Measurements from ENCODE around the gene GPR39. TPM values are rescaled to one million over a fixed set of nuclear protein-coding genes. Genes with fewer than 3 reads are reported as not detected.

The GPR39 gene
- total RNA-seq, 1 donor from 2014 or later: 0.20 TPM

DNA sequence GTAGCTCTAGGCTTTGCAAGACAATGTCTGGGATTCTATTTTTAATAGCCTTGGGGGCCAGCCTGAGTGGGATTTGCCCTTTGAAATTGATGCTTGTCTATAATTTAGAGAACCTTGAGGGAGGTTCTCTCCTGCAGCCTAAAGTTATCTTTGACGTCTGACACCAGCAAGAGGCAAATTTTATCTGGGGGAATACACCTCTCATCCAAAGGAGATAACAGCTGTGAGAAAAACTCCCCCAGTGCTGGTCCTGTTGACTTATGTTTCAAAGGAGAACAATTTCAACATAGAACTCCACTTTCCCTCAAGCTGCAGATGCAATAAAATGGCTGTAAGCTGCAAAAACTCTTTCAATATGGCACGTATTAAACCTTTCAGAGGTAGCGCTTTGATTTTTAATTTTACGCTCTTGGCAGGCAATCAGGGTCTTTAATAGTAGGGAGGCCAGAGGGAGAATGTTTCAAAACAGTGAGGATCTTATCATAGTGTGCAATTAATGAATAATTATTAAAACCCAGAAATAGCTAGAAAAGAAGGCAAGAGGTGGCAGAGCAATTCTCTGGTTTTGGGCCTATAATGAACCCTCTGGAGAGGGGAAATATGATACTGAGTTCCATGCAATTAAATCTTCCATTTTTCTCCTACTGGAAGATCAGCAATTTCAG is 191.0 kb downstream of the GPR39 start:
- Mint-ChIP-seq H3K27ac (ENCODE audit: unreplicated experiment) (no peak overlapping the region), H3K4me3 (ENCODE audit: unreplicated experiment) (no peak overlapping the region), H3K36me3 (ENCODE audit: low read depth) (no peaks in the 10 kb centered on the region), H3K9me3 (ENCODE audit: low read depth) (no peaks in the 10 kb centered on the region), H3K27me3 (ENCODE audit: low read depth) (peaks cover 16% of the 10 kb centered on the region), H3K4me1 (ENCODE audit: low read depth) (no peaks in the 10 kb centered on the region)
- DNase-seq (ENCODE audit: low spot score): no peak
- TF ChIP-seq, protein P1, sequence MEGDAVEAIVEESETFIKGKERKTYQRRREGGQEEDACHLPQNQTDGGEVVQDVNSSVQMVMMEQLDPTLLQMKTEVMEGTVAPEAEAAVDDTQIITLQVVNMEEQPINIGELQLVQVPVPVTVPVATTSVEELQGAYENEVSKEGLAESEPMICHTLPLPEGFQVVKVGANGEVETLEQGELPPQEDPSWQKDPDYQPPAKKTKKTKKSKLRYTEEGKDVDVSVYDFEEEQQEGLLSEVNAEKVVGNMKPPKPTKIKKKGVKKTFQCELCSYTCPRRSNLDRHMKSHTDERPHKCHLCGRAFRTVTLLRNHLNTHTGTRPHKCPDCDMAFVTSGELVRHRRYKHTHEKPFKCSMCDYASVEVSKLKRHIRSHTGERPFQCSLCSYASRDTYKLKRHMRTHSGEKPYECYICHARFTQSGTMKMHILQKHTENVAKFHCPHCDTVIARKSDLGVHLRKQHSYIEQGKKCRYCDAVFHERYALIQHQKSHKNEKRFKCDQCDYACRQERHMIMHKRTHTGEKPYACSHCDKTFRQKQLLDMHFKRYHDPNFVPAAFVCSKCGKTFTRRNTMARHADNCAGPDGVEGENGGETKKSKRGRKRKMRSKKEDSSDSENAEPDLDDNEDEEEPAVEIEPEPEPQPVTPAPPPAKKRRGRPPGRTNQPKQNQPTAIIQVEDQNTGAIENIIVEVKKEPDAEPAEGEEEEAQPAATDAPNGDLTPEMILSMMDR (IDR thresholded peaks at IDR 0.05): no peak

DNA sequence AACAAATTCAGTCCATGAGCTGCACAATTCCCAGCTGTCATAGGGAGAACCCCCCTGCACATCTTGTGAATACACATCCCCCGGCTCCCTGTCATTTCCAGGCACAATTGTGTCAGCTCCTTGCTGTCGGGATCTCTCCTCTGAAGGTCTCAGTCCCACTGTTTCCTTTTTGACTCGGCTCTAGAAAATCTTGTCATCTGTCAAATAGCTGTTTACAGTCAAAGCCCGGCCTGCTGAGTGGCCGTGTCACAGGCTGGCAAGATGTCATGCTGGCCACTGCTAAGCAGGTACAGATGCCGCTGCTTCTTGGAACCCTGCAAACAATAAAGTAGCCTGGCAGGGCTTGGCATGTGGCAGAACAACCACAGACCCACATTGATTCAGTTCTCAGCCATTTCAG is 191.7 kb downstream of the GPR39 start:
- Mint-ChIP-seq H3K4me1 (ENCODE audit: low read depth) (no peaks in the 10 kb centered on the region), H3K9me3 (ENCODE audit: low read depth) (no peaks in the 10 kb centered on the region), H3K27me3 (ENCODE audit: low read depth) (peaks cover 16% of the 10 kb centered on the region), H3K27ac (ENCODE audit: unreplicated experiment) (no peak overlapping the region), H3K36me3 (ENCODE audit: low read depth) (no peaks in the 10 kb centered on the region), H3K4me3 (ENCODE audit: unreplicated experiment) (no peak overlapping the region)
- TF ChIP-seq, protein P1 (IDR thresholded peaks at IDR 0.05): no peak
- DNase-seq (ENCODE audit: low spot score): no peak

DNA sequence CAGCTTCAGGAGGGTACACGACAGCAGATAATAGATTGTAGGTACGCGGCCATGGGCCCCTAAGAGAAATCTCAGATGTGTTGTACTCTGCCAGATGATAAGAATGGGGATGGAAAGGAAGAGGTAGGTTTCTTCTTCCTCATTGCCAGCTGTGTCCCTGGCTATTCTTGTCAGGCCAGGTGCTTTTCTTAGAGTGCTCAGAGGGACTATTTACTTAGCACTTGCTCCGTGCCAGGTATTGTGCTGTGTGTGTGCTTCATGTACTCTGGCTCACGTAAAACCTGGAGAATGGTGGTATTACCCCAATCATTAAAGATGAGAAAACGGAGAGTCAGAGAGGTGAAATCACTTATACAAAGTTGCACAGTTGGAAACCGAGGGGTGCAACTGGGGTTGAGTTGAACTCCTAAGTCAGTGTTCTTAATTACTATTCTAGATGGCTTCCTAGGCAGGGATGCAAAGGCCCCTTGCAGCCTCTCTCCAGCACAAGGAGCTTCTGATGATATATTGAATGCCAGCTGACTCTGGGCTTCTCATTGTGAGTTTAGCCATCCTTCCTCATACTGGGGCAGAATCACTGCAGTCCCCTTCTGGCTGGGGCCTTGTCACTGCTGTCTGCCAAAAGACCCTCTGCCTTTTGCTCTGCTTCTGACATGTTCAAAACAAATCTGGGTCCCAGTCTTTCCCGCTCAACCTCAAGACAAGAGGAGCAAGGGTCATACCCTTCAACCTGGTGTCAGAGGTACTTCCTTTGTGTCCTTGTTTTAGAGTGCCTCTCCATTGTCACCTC is 192.7 kb downstream of the GPR39 start:
- no peak for DNase-seq (ENCODE audit: low spot score)
- no peaks in the 10 kb centered on the region for H3K9me3 Mint-ChIP-seq (ENCODE audit: low read depth)
- H3K36me3 Mint-ChIP-seq (ENCODE audit: low read depth): no peaks in the 10 kb centered on the region
- TF ChIP-seq, protein P1 (IDR thresholded peaks at IDR 0.05): no peak
- H3K27me3 Mint-ChIP-seq (ENCODE audit: low read depth): peaks cover 15% of the 10 kb centered on the region
- no peak overlapping the region for H3K4me3 Mint-ChIP-seq (ENCODE audit: unreplicated experiment)
- no peak overlapping the region for H3K27ac Mint-ChIP-seq (ENCODE audit: unreplicated experiment)
- no peaks in the 10 kb centered on the region for H3K4me1 Mint-ChIP-seq (ENCODE audit: low read depth)

DNA sequence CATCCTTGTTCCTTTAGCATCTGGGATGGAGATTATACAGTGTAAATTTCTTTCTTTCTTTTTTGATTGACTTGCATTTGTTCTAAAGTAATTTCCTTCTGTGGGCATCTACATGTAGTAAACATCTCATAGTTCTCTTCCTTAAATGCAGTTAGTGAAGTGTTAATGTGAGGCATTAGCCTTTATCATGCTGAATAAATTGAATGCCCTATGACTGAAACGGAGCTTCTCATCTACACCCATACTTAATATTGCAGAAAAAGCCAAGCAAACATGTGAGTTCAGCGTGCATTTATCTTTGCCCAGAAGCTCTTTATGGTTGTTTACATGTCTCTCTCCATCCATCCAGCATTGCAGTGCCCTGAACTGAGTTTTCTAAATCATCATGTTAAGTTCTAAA is 195.1 kb downstream of the GPR39 start:
- TF ChIP-seq, protein P1 (IDR thresholded peaks at IDR 0.05): no peak
- H3K27ac Mint-ChIP-seq (ENCODE audit: unreplicated experiment): no peak overlapping the region
- no peaks in the 10 kb centered on the region for H3K9me3 Mint-ChIP-seq (ENCODE audit: low read depth)
- H3K4me1 Mint-ChIP-seq (ENCODE audit: low read depth): no peaks in the 10 kb centered on the region
- H3K27me3 Mint-ChIP-seq (ENCODE audit: low read depth): peaks cover 3% of the 10 kb centered on the region
- no peak overlapping the region for H3K4me3 Mint-ChIP-seq (ENCODE audit: unreplicated experiment)
- H3K36me3 Mint-ChIP-seq (ENCODE audit: low read depth): no peaks in the 10 kb centered on the region
- DNase-seq (ENCODE audit: low spot score): no peak

DNA sequence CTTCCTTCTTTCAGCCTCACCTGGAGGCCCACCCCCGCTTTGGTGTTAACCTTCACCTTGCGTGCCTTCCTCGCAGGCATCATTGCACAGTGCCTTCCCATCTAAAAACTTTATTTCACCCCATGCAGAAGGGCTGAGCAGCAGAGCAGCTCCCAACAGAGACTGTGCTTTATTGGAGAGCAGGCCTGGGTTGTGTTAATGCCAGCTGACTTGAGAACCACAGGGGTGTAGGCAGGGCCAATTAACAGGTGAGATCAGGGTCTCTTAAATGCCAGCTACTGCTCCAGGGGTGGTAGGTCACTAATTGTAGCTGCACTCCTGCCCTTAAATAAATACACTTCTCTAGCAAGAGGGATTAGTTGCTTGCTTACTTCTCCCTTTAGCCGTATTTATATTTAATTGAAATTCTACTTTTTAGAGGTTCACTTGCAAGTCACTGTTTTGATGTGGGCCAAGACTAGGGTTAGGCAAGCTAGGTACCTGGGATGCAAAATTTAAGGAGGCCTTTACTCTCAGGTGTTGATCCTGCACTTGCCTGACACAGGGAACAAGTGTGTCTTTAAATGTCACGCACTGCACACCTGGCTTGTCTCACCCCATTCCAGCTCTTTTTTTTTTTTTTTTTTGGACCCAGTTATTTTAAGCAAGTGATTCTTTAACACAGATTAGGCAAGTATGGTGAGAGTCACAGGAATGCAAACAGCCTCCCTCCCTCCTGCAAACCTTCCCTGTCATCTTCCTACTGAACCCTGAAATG is 198.9 kb downstream of the GPR39 start:
- no peaks in the 10 kb centered on the region for H3K4me1 Mint-ChIP-seq (ENCODE audit: low read depth)
- no peak overlapping the region for H3K4me3 Mint-ChIP-seq (ENCODE audit: unreplicated experiment)
- DNase-seq (ENCODE audit: low spot score): no peak
- TF ChIP-seq, protein P1 (IDR thresholded peaks at IDR 0.05): no peak
- H3K27ac Mint-ChIP-seq (ENCODE audit: unreplicated experiment): no peak overlapping the region
- no peaks in the 10 kb centered on the region for H3K36me3 Mint-ChIP-seq (ENCODE audit: low read depth)
- H3K27me3 Mint-ChIP-seq (ENCODE audit: low read depth): peaks cover 4% of the 10 kb centered on the region
- H3K9me3 Mint-ChIP-seq (ENCODE audit: low read depth): no peaks in the 10 kb centered on the region
